Kidney epithelial cell (primary cell): Measurements from ENCODE around the gene SNPH. TPM values are rescaled to one million over a fixed set of nuclear protein-coding genes. Genes with fewer than 3 reads are reported as not detected.

Source experiments
- DNase-seq: peaks from one replicate; pipeline ENCODE4 v3.0.0-alpha.2; 2010; ENCODE audit warnings: low read depth
- H3K27me3 ChIP-seq: 2 replicates; pipeline ENCODE4 v1.6.0; 2011; ENCODE audit warnings: low read length; ENCODE audit not compliant: control insufficient read depth, insufficient read depth
- H3K36me3 ChIP-seq: 2 replicates; pipeline ENCODE4 v1.5.1; 2011; ENCODE audit warnings: low read length; ENCODE audit not compliant: control insufficient read depth, insufficient read depth
- H3K4me3 ChIP-seq: 2 replicates; pipeline ENCODE4 v1.5.1; 2011; ENCODE audit warnings: low read depth, mild to moderate bottlenecking, control low read depth, low read length
- total RNA-seq: library from RNA; depleted of rRNA; stranded (reverse); fragments of >200 nt; gene quantifications from 2 replicates; pipeline ENCODE4 v1.2.3, GENCODE V29; 2015
- TF ChIP-seq, protein P1 (sequence below): IDR thresholded peaks from 2 replicates; pipeline ENCODE4 v1.5.1; 2011; ENCODE audit warnings: mild to moderate bottlenecking, moderate library complexity, low read length, control low read depth, inconsistent platforms; ENCODE audit not compliant: insufficient read depth, poor library complexity, severe bottlenecking

Gene SNPH
- total RNA-seq, 1 donor from 2014 or later, result 7.1 TPM

DNA sequence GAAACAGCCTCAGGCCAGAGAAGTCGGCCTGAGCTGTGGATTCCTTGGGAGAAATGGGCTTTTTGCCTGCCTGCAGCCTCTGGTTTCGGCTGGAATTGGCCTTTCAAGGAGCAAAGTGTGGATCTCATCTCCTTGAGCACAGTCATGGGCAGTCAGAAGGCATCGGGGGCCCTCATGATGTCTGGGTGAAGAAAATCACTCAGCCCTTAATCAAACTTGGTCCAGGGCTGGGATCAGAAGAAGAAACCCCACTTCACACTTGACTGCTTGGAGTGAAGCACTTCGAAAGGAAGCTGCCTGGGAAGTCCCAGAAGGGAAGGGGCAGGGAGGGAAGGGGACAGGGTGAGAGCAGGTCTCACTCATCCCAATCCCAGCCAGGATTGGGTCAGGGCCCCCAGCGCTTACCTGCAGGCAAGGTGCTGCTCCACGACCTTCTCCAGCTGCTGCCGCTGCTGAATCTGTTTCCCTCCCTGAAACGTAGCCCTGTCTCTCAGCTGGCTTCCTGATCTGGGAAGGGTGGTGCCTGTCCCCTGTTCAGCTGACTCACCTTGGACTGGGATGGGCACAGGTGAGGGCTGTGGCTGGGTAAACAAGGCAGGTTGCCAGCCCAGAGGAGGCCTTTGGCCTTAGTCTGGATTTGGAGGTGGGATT lies 62.7 kb downstream of the SNPH start, which contains the start of gene SDCBP2:
Gene SDCBP2, minus strand, starts transcription at position 460 of the 651 bp plus-strand sequence. CDS start 8,723 bp downstream, outside the sequence.
- Histone ChIP-seq H3K4me3 (no peak within 1 kb of the TSS), H3K27me3 (no peaks in the 10 kb centered on the region), H3K36me3 (no peaks in the 10 kb centered on the region)
- DNase-seq, result no peak
- TF ChIP-seq, protein P1, sequence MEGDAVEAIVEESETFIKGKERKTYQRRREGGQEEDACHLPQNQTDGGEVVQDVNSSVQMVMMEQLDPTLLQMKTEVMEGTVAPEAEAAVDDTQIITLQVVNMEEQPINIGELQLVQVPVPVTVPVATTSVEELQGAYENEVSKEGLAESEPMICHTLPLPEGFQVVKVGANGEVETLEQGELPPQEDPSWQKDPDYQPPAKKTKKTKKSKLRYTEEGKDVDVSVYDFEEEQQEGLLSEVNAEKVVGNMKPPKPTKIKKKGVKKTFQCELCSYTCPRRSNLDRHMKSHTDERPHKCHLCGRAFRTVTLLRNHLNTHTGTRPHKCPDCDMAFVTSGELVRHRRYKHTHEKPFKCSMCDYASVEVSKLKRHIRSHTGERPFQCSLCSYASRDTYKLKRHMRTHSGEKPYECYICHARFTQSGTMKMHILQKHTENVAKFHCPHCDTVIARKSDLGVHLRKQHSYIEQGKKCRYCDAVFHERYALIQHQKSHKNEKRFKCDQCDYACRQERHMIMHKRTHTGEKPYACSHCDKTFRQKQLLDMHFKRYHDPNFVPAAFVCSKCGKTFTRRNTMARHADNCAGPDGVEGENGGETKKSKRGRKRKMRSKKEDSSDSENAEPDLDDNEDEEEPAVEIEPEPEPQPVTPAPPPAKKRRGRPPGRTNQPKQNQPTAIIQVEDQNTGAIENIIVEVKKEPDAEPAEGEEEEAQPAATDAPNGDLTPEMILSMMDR, result no peak

DNA sequence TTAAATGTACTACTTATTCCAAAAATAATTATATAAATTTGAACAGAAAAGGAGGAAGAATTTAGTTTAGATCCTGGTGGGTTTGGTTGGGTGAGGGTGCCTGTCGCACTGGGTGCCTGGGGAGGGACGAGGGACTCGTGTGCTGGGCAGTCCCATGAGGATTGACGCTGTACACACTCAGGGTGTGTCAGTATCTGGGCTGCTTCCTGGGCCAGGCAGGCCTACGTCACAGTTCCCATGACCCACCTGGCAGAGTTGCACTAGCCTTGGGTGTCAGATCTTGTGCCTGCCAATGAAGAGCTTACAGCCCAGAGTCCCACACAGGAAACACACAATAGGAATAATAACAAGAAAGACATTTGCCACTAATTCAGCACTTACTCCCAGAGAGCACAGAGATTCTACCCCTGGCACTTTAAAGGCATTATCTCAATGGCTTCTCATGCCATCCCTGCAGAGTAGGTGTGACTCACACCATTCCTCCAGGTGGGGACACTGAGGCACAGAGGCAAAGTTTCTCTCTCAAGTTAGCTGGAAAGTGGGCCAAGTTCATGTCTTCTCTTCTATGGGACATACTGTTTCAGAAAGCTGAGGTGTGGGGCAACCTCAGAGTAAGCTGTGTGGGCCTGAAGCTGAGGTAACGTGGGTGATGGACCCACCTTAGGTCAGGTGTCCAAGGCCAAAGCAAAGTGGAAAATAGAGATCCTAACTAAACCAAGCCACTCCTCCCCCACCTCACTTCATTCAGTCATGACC lies 64.2 kb downstream of the SNPH start:
- Histone ChIP-seq H3K27me3 (no peaks in the 10 kb centered on the region), H3K4me3 (no peak overlapping the region), H3K36me3 (no peaks in the 10 kb centered on the region)
- no peak for DNase-seq
- TF ChIP-seq, protein P1, result no peak

DNA sequence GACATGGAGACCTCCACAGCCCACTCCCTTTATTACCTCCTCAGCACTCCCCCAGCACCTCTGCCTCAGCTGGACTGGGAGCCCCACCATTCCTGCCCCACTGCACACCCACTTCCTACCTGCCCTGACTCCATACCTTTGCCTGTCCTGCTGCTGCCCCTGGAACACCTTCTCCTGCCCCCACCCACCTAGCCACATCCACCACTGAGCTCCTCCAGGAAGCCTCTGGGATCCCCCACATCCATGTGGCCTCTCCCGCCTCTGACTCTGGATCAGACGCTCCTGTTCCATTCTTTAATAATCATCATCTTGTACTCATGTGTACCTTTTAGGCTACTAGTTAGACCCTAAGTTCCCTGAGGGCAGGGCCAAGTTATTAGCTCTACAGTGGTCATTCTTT lies 65.0 kb downstream of the SNPH start:
- DNase-seq, result no peak
- Histone ChIP-seq H3K4me3 (no peak overlapping the region), H3K36me3 (no peaks in the 10 kb centered on the region), H3K27me3 (no peaks in the 10 kb centered on the region)
- TF ChIP-seq, protein P1, result no peak

DNA sequence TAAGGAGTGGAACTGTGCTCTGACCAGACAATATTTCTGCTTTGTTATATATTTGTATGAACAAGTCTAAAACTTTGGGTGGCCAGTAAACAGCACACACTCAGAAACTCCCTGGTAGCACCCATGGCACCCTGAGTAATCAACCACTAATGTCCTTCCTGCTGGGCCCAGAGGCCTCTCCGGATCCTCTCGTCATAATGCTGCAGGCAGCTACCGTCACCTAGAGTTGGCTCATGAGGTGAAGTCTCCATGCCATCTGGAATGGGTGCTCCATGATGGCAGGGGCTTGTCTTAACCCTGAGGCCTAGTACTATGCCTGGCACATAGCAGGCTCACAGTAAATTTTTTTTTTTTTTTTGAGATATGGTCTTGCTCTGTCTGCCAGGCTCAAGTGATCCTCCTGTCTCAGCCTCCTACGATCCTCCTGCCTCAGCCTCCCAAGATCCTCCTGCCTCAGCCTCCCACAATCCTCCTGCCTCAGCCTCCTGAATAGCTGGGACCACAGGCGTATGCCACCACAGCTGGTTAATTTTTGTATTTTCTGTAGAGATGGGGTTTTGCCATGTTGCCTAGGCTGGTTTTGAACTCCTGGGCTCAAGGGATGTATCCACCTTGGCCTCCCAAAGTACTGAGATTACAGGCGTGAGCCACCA lies 65.8 kb downstream of the SNPH start:
- DNase-seq, result no peak
- H3K4me3 ChIP-seq, result no peak overlapping the region
- H3K36me3 ChIP-seq, result no peaks in the 10 kb centered on the region
- TF ChIP-seq, protein P1, result no peak
- no peaks in the 10 kb centered on the region for H3K27me3 ChIP-seq

DNA sequence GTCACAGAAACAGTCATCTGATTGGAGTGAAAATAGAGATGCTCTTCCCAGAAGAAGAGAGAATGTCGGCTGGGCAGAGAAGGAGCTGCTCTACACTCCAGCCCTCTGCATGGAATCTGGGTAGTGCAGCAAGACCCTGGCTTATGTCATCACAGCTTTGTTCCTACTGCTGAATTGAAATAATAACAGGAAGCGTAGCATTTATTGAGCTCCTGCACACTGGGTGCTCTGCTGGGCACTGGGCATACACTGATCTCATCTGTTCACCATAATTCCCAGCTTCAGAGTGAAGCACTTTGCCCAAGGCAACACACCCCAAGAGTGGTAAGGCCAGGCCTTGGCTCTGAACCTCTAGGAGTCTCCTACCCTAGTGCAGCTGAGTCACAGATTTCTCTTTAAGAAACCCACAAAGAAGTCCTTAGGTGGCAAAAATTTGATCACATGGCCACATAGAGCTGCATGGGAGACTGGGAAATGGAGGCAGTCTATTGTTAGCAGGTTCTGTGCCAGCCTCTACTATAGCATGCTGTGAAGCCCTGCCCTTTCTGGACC lies 66.7 kb downstream of the SNPH start:
- DNase-seq, result no peak
- H3K27me3 ChIP-seq, result no peaks in the 10 kb centered on the region
- no peak overlapping the region for H3K4me3 ChIP-seq
- TF ChIP-seq, protein P1, result no peak
- no peaks in the 10 kb centered on the region for H3K36me3 ChIP-seq
